CD4-positive, alpha-beta memory T cell (primary cell): ENCODE results near the gene SACS. TPM values are rescaled to one million over a fixed set of nuclear protein-coding genes. Genes with fewer than 3 reads are reported as not detected.

Source experiments
- CTCF ChIA-PET: fragments of 350-600 bp; sonication (Branson Sonifier 250); formaldehyde crosslinking; loops from one replicate; lab custom pipeline; 2021; ENCODE audit warnings: inconsistent platforms; ENCODE audit not compliant: partially characterized antibody; lab: Charles Lee
- POLR2A ChIA-PET: fragments of 350-600 bp; sonication (Branson Sonifier 250); formaldehyde crosslinking; loops from one replicate; lab custom pipeline; 2021; ENCODE audit not compliant: partially characterized antibody; lab: Charles Lee
- DNase-seq, 5 donors: peaks; one replicate each; pipeline versions ENCODE4 v3.0.0 to v3.0.0-alpha.2; 2020 to 2022; ENCODE audit warnings: mixed read lengths in 1 of 5
- H3K27ac ChIP-seq: one replicate; pipeline ENCODE4 v1.7.0; 2013; ENCODE audit warnings: low read depth, low read length
- H3K27me3 ChIP-seq: 2 replicates; pipeline ENCODE4 v1.7.0; 2013; ENCODE audit warnings: mild to moderate bottlenecking, low read length, moderate library complexity; ENCODE audit not compliant: insufficient read depth
- H3K36me3 ChIP-seq: 2 replicates; pipeline ENCODE4 v1.7.0; 2013; ENCODE audit warnings: mild to moderate bottlenecking, low read length, moderate library complexity; ENCODE audit not compliant: insufficient read depth
- H3K4me1 ChIP-seq: 2 replicates; pipeline ENCODE4 v1.7.0; 2013; ENCODE audit warnings: mild to moderate bottlenecking, low read length, moderate library complexity; ENCODE audit not compliant: insufficient read depth
- H3K4me3 ChIP-seq, 2 donors: one replicate each; pipeline ENCODE4 v1.7.0; 2013; ENCODE audit warnings: low read length in 2 of 2, mild to moderate bottlenecking in 1 of 2
- H3K9me3 ChIP-seq, 2 donors: one replicate each; pipeline ENCODE4 v1.7.0; 2013; ENCODE audit warnings: low read length in 2 of 2, control low read depth in 1 of 2; ENCODE audit not compliant: control insufficient read depth in 1 of 2
- H3K27ac Mint-ChIP-seq, 7 donors: one replicate each; pipeline ENCODE4 v1.8.0; 2020 to 2021; ENCODE audit warnings: mixed read lengths in 7 of 7, mild to moderate bottlenecking in 6 of 7, inconsistent platforms in 3 of 7, moderate library complexity in 3 of 7
- H3K27me3 Mint-ChIP-seq, 2 donors: one replicate each; pipeline ENCODE4 v1.8.0; 2020 to 2021; ENCODE audit warnings: mixed read lengths in 2 of 2
- H3K36me3 Mint-ChIP-seq, 2 donors: one replicate each; pipeline ENCODE4 v1.8.0; 2020 to 2021; ENCODE audit warnings: mixed read lengths in 2 of 2, inconsistent platforms in 1 of 2, mild to moderate bottlenecking in 1 of 2
- H3K4me1 Mint-ChIP-seq, 4 donors: one replicate each; pipeline ENCODE4 v1.8.0; 2020 to 2021; ENCODE audit warnings: mixed read lengths in 4 of 4, mild to moderate bottlenecking in 1 of 4
- H3K4me3 Mint-ChIP-seq, 8 donors: one replicate each; pipeline ENCODE4 v1.8.0; 2020 to 2021; ENCODE audit warnings: mixed read lengths in 8 of 8, mild to moderate bottlenecking in 7 of 8, moderate library complexity in 6 of 8, inconsistent platforms in 3 of 8
- H3K9me3 Mint-ChIP-seq, 8 donors: one replicate each; pipeline ENCODE4 v1.8.0; 2020 to 2021; ENCODE audit warnings: mixed read lengths in 8 of 8, mild to moderate bottlenecking in 5 of 8, inconsistent platforms in 3 of 8, moderate library complexity in 1 of 8
- intact Hi-C: fragments of 100-400 bp; cut with micrococcal nuclease; formaldehyde crosslinking; loops from one replicate; pipeline ENCODE4 v1.15.1; 2023
- polyA plus RNA-seq, 2 donors: library from polyadenylated mRNA; unstranded; fragments of 300-500 nt; fragmentation: Illumina TruSeq; gene quantifications; one replicate each; pipeline ENCODE4 v1.2.3, GENCODE V29; 2021
- total RNA-seq, 2 experiments: library from RNA; stranded (reverse); gene quantifications; one replicate each; pipeline ENCODE4 v1.2.3, GENCODE V29; 2021

SACS gene
- total and polyA plus RNA-seq, 4 experiments from 2014 or later = 5.2 to 32.8 (median 18.3) TPM

DNA sequence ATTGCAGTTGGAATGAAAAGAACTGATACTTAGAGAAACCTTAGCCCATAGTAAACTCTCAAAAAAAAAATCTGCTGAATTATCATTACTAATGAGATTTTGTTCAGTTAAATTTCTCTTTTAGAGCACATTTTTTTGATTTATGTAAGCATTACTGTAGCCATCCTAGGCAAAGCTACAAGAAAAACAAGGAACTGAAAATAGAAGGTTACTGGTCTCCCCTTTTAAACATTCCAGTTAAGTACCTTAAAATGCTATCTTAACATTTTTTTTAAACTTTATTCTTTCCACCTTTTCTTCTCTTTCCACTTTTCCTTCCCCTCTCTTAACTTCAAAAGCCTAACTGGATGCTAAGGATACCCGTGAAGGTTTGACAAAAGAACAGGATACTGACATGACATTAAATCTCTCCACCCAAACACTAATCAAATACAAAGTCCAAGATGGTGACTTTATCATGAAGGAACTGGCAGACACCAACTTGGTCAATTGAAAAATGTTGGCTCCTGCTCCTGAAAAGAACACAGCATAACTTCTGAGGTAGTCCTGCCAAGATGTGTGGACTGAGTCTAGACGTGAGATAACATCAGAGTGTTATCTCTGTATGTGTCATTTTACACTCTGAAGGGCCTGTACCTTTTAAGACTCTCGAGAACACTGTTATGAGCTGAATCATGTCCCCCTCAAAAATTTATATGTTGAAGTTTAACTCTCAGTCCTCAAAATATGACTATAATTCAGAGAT, 29.5 kb upstream of the SACS start:
- Mint-ChIP-seq H3K27me3 (peaks cover 2 to 3% of the 10 kb centered on the region in 2 donors), H3K9me3 (no peaks in the 10 kb centered on the region), H3K27ac (no peak overlapping the region), H3K4me3 (no peak overlapping the region), H3K4me1 (peaks cover 0 to 8% (median 2%) of the 10 kb centered on the region in 4 donors), H3K36me3 (no peaks in the 10 kb centered on the region)
- Histone ChIP-seq H3K27me3 (no peaks in the 10 kb centered on the region), H3K9me3 (no peaks in the 10 kb centered on the region), H3K4me3 (no peak overlapping the region), H3K27ac (no peak overlapping the region), H3K36me3 (no peaks in the 10 kb centered on the region), H3K4me1 (peaks cover 4% of the 10 kb centered on the region)
- ChIA-PET POLR2A (no interaction called here), CTCF (interaction anchor here (1.4 kb wide), 1 partner anchor 426 kb away, joined by 6 read pairs; the partner anchor contains the start of gene MIPEP)
- intact Hi-C loops = no loop called here
- no peak for DNase-seq

DNA sequence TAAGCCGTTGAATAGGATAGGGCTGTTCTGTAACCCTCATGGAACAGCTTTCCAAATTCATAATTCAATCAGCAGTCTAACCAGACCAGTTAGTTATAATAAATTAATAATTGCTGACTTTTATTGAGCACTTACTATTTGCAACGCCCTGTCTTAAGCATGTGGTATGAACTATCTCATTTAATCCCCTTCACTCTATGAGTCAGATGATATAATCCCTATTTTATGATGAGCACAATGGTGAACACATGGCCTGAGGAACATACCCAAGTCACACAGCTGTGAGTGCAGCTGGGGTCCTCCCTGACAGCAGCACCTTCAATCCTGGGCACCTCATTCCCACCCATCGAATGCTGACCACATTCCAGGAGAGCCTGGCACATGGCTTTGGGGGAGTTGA, 28.0 kb upstream of the SACS start:
- CTCF ChIA-PET = interaction anchor here (1.4 kb wide), 1 partner anchor 428 kb away, joined by 6 read pairs; the partner anchor contains the start of gene MIPEP
- H3K4me3 ChIP-seq = no peak overlapping the region
- intact Hi-C loops = no loop called here

DNA sequence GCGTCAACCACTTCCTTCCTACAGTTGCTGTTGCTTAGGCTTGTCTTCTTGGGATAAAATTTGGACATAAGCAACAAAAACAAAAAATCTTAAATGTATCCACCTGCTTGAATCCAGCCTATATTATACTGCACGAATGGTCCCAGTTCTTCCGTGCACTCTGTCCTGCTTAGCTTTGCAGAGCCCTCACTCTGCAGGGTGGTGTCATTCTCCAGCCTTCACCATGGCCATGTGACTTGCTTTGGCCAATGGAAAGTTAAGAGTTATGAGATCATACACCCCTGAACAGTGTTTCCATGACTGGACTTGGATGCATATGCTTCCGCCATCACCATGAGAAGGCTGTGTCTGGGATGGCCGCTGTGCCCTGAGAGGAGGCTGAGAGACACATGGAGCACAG, 27.4 kb upstream of the SACS start:
- peaks cover 2 to 4% of the 10 kb centered on the region in 2 donors for H3K27me3 Mint-ChIP-seq
- no peak for DNase-seq
- no peak overlapping the region for H3K4me3 Mint-ChIP-seq
- intact Hi-C loops = no loop called here
- peaks cover 0 to 3% (median 0%) of the 10 kb centered on the region in 8 donors for H3K9me3 Mint-ChIP-seq
- no peak overlapping the region for H3K27ac Mint-ChIP-seq
- H3K27me3 ChIP-seq = no peaks in the 10 kb centered on the region
- POLR2A ChIA-PET = no interaction called here
- H3K9me3 ChIP-seq = no peaks in the 10 kb centered on the region
- H3K27ac ChIP-seq = no peak overlapping the region
- CTCF ChIA-PET = no interaction called here
- no peaks in the 10 kb centered on the region for H3K36me3 ChIP-seq
- peaks cover 0 to 2% (median under 1%) of the 10 kb centered on the region in 4 donors for H3K4me1 Mint-ChIP-seq
- peaks cover 1% of the 10 kb centered on the region for H3K4me1 ChIP-seq
- no peaks in the 10 kb centered on the region for H3K36me3 Mint-ChIP-seq
- H3K4me3 ChIP-seq = no peak overlapping the region

More for the DNA sequence above, 28.0 kb upstream of the SACS start:
- Mint-ChIP-seq H3K4me3 (no peak overlapping the region), H3K27ac (no peak overlapping the region), H3K27me3 (peaks cover 2 to 4% of the 10 kb centered on the region in 2 donors), H3K4me1 (peaks cover 0 to 4% (median 2%) of the 10 kb centered on the region in 4 donors), H3K36me3 (no peaks in the 10 kb centered on the region), H3K9me3 (peaks cover 0 to 3% (median 0%) of the 10 kb centered on the region in 8 donors)
- Histone ChIP-seq H3K27ac (no peak overlapping the region), H3K4me1 (peaks cover 4% of the 10 kb centered on the region), H3K27me3 (no peaks in the 10 kb centered on the region), H3K9me3 (no peaks in the 10 kb centered on the region), H3K36me3 (no peaks in the 10 kb centered on the region)
- POLR2A ChIA-PET = no interaction called here
- DNase-seq = no peak

DNA sequence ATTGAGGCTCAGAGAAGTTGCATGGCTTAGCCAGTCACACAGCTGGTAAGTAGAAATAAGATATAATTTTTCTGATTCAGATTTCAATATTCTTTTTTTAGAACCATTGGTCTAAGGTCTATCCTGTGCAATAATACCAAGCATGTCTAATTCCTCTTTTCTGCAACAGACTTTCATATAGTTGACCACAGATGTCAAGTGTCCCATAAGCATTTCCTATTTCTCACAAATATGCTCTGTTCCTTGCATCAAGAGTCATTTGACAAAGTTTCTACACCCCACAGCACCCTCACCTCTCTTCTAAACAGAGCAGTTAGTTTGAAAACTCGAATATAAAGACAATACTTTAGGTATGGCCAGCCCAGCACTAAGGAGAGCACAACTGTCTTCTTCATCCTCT, 26.8 kb upstream of the SACS start:
- no peak for DNase-seq
- Histone ChIP-seq H3K4me3 (no peak overlapping the region), H3K9me3 (no peaks in the 10 kb centered on the region), H3K4me1 (no peaks in the 10 kb centered on the region), H3K36me3 (no peaks in the 10 kb centered on the region), H3K27me3 (no peaks in the 10 kb centered on the region), H3K27ac (no peak overlapping the region)
- intact Hi-C loops = no loop called here
- H3K36me3 Mint-ChIP-seq = no peaks in the 10 kb centered on the region
- H3K4me1 Mint-ChIP-seq = no peaks in the 10 kb centered on the region
- POLR2A ChIA-PET = no interaction called here
- H3K27me3 Mint-ChIP-seq = peaks cover 2 to 4% of the 10 kb centered on the region in 2 donors
- H3K27ac Mint-ChIP-seq = peak overlapping the region in 1 of 7 donors; percentile 50
- CTCF ChIA-PET = no interaction called here
- H3K9me3 Mint-ChIP-seq = peaks cover 0 to 3% (median 0%) of the 10 kb centered on the region in 8 donors
- H3K4me3 Mint-ChIP-seq = no peak overlapping the region

DNA sequence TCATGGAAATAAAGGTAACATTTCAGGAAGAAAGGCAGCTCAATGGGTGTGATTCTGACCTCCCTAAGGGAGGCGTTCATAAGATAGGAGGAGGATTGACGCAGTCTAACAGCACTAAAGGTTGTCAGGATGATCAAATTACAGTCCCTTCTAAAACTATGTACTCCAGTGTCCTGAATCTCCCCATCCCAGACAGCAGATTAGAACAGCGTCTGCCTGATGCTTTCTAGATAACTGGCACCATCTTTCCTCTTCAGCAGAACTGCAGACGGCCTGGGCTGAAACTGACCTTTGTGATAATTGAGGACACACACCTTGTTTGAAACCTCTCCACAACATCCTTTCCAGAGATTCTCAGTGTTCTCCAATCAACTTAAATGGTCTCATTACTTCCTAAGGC, 25.5 kb upstream of the SACS start:
- Histone ChIP-seq H3K9me3 (no peaks in the 10 kb centered on the region), H3K27ac (no peak overlapping the region), H3K36me3 (no peaks in the 10 kb centered on the region), H3K4me3 (no peak overlapping the region), H3K27me3 (no peaks in the 10 kb centered on the region), H3K4me1 (no peaks in the 10 kb centered on the region)
- POLR2A ChIA-PET = no interaction called here
- Mint-ChIP-seq H3K9me3 (peaks cover 0 to 3% (median 0%) of the 10 kb centered on the region in 8 donors), H3K36me3 (no peaks in the 10 kb centered on the region), H3K27me3 (peaks cover 0 to 7% of the 10 kb centered on the region in 2 donors), H3K4me1 (no peaks in the 10 kb centered on the region), H3K27ac (no peak overlapping the region), H3K4me3 (no peak overlapping the region)
- CTCF ChIA-PET = no interaction called here
- intact Hi-C loops = no loop called here
- no peak for DNase-seq

DNA sequence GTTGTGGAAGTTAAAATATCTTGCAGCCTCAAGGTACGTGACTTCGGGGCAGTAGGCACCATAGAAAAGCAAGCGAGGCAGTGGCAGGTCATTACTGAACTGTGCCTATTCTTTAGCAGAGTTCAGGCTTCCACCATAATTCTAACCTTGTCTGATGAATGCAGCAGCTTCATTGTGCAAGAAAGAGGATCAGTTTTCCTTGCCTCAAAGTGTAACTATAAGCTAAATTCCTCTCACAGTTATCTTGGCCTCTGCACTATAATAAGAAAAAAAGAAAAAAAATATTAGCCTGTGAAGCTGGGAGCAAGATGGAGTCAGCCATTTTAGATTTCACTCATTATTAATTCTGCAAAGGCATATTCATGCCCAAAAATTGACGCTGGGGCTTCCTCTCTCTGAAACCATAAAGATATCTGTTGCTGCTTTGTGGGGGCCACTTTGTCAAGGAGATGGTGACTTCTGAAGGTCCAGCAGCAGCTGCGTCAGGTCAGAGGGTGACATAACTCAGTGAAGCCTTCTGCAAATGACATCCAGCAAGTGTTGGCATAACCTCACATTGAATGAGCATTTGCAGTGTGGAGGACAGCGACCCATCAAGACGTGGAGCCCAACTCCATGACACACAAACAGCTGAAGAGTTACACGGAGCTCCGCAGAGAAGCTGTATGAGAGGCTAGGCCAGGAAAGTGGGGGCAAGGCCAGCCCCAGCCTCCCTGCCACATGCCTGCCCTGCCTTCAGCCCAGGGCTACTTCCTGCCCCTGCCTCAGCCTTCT, 23.1 kb upstream of the SACS start:
- Histone ChIP-seq H3K27ac (no peak overlapping the region), H3K27me3 (no peaks in the 10 kb centered on the region), H3K9me3 (no peaks in the 10 kb centered on the region), H3K4me3 (no peak overlapping the region), H3K4me1 (no peaks in the 10 kb centered on the region), H3K36me3 (no peaks in the 10 kb centered on the region)
- Mint-ChIP-seq H3K27ac (no peak overlapping the region), H3K4me1 (no peaks in the 10 kb centered on the region), H3K4me3 (no peak overlapping the region), H3K27me3 (peaks cover 0 to 5% of the 10 kb centered on the region in 2 donors), H3K9me3 (peaks cover 0 to 3% (median 0%) of the 10 kb centered on the region in 8 donors), H3K36me3 (no peaks in the 10 kb centered on the region)
- CTCF ChIA-PET = interaction anchor here (1.3 kb wide), 1 partner anchor 56 kb away, joined by 3 read pairs; no protein-coding TSS in a partner anchor
- intact Hi-C loops = no loop called here
- no peak for DNase-seq
- POLR2A ChIA-PET = no interaction called here
